GM12801 (cell line): ENCODE measurements around the gene EPAS1.

Experiments used
- CTCF ChIP-seq: IDR thresholded peaks from one replicate; pipeline ENCODE4 v1.5.1; 2011; ENCODE audit warnings: control low read depth; ENCODE audit not compliant: insufficient read length; ENCODE audit errors: extremely low read depth

Gene EPAS1

GRCh38 chr2:46306988-46307655, 9.9 kb downstream of the EPAS1 start:
- no peak for TF ChIP-seq CTCF

GRCh38 chr2:46308081-46308480, 10.9 kb downstream of the EPAS1 start:
- TF ChIP-seq CTCF = no peak

- no peak for TF ChIP-seq CTCF
Observed at GRCh38 chr2:46308629-46309028, 11.4 kb downstream of the EPAS1 start.

GRCh38 chr2:46309052-46309953, 12.1 kb downstream of the EPAS1 start:
- TF ChIP-seq CTCF = no peak

- no peak for TF ChIP-seq CTCF
Observed at GRCh38 chr2:46310446-46310845, 13.2 kb downstream of the EPAS1 start.

- no peak for TF ChIP-seq CTCF
Observed at GRCh38 chr2:46311651-46312223, 14.5 kb downstream of the EPAS1 start.

GRCh38 chr2:46313063-46313462, 15.9 kb downstream of the EPAS1 start:
- no peak for TF ChIP-seq CTCF
